ENCODE measurements around the gene LIN7A. TPM values are rescaled to one million over a fixed set of nuclear protein-coding genes. Genes with fewer than 3 reads are reported as not detected.

Gene LIN7A
- total RNA-seq, 1 donor from 2014 or later, result 32.7 TPM

- no peak overlapping the region for H3K27ac Mint-ChIP-seq
- TF ChIP-seq CTCF (conservative IDR thresholded peaks at IDR 0.05), result no peak
- no peaks in the 10 kb centered on the region for H3K9me3 Mint-ChIP-seq
- H3K4me3 Mint-ChIP-seq, result no peak overlapping the region
- no peaks in the 10 kb centered on the region for H3K36me3 Mint-ChIP-seq
- H3K4me1 Mint-ChIP-seq (ENCODE audit: unreplicated experiment), result peaks cover 4% of the 10 kb centered on the region
- DNase-seq (ENCODE audit: extremely low spot score, unreplicated experiment), result no peak
- no peaks in the 10 kb centered on the region for H3K27me3 Mint-ChIP-seq
Measured at GRCh38 chr12:80968326-80968725, 30.6 kb upstream of the LIN7A start.

GRCh38 chr12:80967565-80967964 is 29.8 kb upstream of the LIN7A start:
- no peak for TF ChIP-seq CTCF (conservative IDR thresholded peaks at IDR 0.05)
- Mint-ChIP-seq H3K9me3 (no peaks in the 10 kb centered on the region), H3K27ac (no peak overlapping the region), H3K27me3 (no peaks in the 10 kb centered on the region), H3K4me1 (ENCODE audit: unreplicated experiment) (peaks cover 4% of the 10 kb centered on the region), H3K36me3 (no peaks in the 10 kb centered on the region), H3K4me3 (no peak overlapping the region)
- no peak for DNase-seq (ENCODE audit: extremely low spot score, unreplicated experiment)

- no peaks in the 10 kb centered on the region for H3K36me3 Mint-ChIP-seq
- TF ChIP-seq CTCF (conservative IDR thresholded peaks at IDR 0.05), result no peak
- no peak for DNase-seq (ENCODE audit: extremely low spot score, unreplicated experiment)
Measured at GRCh38 chr12:80966001-80966400, 28.3 kb upstream of the LIN7A start.

GRCh38 chr12:80958162-80958561 is 20.4 kb upstream of the LIN7A start:
- no peaks in the 10 kb centered on the region for H3K4me1 Mint-ChIP-seq (ENCODE audit: unreplicated experiment)
- no peak overlapping the region for H3K4me3 Mint-ChIP-seq
- no peak overlapping the region for H3K27ac Mint-ChIP-seq
- no peaks in the 10 kb centered on the region for H3K27me3 Mint-ChIP-seq
- no peaks in the 10 kb centered on the region for H3K36me3 Mint-ChIP-seq
- H3K9me3 Mint-ChIP-seq, result peaks cover 5% of the 10 kb centered on the region
- no peak for DNase-seq (ENCODE audit: extremely low spot score, unreplicated experiment)
- TF ChIP-seq CTCF (conservative IDR thresholded peaks at IDR 0.05), result no peak

More at GRCh38 chr12:80966001-80966400, 28.3 kb upstream of the LIN7A start:
- H3K27me3 Mint-ChIP-seq, result no peaks in the 10 kb centered on the region
- no peak overlapping the region for H3K4me3 Mint-ChIP-seq
- H3K27ac Mint-ChIP-seq, result no peak overlapping the region
- peaks cover 4% of the 10 kb centered on the region for H3K9me3 Mint-ChIP-seq
- peaks cover 4% of the 10 kb centered on the region for H3K4me1 Mint-ChIP-seq (ENCODE audit: unreplicated experiment)

GRCh38 chr12:80954857-80955520 is 17.3 kb upstream of the LIN7A start:
- Mint-ChIP-seq H3K4me1 (ENCODE audit: unreplicated experiment) (peaks cover 7% of the 10 kb centered on the region), H3K9me3 (no peaks in the 10 kb centered on the region), H3K27ac (no peak overlapping the region), H3K27me3 (no peaks in the 10 kb centered on the region), H3K36me3 (no peaks in the 10 kb centered on the region), H3K4me3 (no peak overlapping the region)
- DNase-seq (ENCODE audit: extremely low spot score, unreplicated experiment), result no peak
- no peak for TF ChIP-seq CTCF (conservative IDR thresholded peaks at IDR 0.05)

All from type B pancreatic cell (in vitro differentiated cells).